GM19025 (cell line): ENCODE data around the gene TSC22D1.

ENCODE experiments used
- ATAC-seq: cut with Tn5 transposase; IDR thresholded peaks from one replicate; pipeline ENCODE4 v1.9.1; 2021; ENCODE audit warnings: mild to moderate bottlenecking, low read depth, moderate library complexity; ENCODE audit not compliant: unreplicated experiment

TSC22D1 gene

GRCh38 chr13:44508562-44509077, 67.5 kb downstream of the TSC22D1 start:
- ATAC-seq, result no peak

- no peak for ATAC-seq
Measured at GRCh38 chr13:44507639-44508038, 68.5 kb downstream of the TSC22D1 start.

DNA sequence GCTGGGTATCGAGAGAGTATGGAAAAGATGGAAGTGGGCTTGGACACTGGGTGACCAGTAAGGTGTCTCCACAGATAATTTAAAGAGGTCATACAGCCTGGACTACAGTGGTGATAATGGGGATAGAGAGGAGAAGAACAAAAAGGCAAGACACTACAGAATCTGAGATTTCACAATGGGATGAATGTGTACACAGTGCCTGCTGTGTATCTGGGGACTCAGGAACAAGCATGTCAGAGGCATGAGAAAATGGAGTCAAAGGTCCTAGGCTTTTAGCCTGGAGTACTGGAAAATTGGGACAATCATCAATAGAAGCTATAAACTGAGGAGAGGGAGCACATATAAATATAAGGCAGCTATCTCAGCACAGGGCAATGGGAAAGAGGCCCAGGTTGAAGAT, 69.4 kb downstream of the TSC22D1 start:
- no peak for ATAC-seq

DNA sequence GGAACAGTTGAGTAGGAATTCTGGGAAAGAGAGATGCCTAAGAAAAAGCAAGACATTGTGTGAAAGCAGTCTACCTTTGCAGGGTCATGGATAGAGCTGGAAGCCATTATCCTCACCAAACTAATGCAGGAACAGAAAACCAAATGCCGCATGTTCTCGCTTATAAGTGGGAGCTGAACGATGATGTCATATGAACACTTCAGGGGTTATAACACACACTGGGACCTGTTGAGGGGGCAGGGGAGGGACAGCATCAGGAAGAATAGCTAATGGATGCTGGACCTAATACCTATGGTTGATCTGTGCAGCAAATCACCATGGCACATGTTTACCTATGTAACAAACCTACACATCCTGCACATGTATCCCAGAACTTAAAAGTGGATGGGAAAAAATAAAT, 69.9 kb downstream of the TSC22D1 start:
- ATAC-seq, result no peak

DNA sequence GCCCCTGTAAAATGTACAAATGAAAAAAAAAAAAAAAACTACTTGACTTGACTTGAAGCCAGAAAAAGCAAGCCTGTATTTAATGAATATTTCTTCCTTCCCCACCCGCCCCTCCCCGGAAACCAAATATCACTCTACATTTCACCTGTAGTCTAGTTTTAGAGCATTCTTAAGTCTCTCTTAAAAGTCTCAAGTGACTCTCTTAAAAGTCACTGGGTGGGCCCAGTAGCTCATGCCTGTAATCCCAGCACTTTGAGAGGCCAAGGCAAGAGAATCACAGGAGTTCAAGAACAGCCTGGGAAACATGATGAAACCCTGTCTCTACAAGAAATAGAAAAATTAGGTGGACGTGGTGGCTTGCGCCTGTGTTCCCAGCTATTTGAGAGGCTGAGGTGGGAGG, 72.0 kb downstream of the TSC22D1 start:
- ATAC-seq, result no peak

- no peak for ATAC-seq
Measured at GRCh38 chr13:44498969-44499368, 77.2 kb downstream of the TSC22D1 start.

GRCh38 chr13:44498502-44498901, 77.6 kb downstream of the TSC22D1 start:
- ATAC-seq, result no peak

DNA sequence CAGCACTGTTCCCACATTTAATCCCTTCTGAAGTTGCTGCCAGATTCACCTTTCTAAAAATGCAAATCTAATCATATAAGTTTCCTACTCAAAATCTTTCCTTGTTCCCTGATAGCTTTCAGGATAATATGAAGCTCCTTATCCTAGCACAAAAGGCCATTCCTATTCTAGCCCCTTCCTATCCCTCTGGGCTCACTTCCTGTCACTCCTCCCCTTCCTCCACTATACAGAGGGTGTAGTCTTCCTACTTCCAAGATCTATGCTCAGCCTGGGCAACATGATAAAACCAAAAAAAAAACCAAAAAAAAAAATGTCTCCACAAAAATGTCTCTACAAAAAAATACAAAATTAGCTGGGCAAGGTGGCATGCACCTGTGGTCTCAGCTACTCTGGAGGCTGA, 78.3 kb downstream of the TSC22D1 start:
- ATAC-seq, result no peak

- ATAC-seq, result no peak
Measured at GRCh38 chr13:44493213-44493812, 82.8 kb downstream of the TSC22D1 start.

DNA sequence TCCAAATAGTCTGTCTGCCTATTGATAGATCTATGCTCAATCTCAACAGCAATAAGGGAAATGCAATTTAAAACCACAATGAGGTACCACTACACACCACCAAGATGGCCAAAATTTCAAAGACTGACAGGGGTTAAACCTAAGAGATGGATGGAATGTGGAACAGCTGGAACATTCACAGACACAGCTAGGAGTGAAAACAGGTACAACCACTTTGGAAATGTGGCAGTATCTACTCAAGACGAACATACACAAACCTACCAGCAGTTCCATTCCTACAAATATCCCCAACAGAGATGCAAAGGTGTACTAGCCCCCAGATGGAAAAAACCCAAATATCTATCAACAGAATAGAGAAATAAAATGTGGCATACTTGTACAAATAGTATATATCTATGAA, 86.4 kb downstream of the TSC22D1 start:
- no peak for ATAC-seq

- ATAC-seq, result no peak
Measured at GRCh38 chr13:44487989-44488388, 88.1 kb downstream of the TSC22D1 start.

DNA sequence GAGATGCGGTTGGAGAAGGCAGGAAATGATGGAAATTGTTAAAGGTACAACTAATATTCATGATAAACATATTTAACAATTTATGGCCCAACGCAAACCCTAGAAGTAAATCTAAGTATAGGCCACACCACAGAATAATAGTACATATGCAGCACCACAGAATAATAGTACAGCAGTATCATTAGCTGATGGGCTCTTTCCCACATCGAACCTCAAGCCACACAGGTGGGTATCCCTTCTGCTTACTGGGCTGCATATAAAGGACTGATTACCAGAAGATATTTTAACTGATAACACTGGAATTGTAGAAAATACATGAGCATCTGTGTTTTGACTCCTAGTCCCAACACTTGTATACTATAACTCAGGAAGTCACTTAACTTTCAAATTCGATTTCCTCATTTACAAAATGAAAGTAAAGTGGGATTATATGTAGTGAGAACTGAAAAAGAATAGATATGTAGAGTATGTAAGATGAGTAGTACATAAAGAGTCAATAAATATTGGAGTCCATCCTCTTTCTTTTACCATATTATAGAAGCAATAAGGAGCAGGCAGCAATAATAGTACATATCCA, 91.5 kb downstream of the TSC22D1 start:
- no peak for ATAC-seq

GRCh38 chr13:44474122-44474910, 101.8 kb downstream of the TSC22D1 start:
- ATAC-seq, result no peak

DNA sequence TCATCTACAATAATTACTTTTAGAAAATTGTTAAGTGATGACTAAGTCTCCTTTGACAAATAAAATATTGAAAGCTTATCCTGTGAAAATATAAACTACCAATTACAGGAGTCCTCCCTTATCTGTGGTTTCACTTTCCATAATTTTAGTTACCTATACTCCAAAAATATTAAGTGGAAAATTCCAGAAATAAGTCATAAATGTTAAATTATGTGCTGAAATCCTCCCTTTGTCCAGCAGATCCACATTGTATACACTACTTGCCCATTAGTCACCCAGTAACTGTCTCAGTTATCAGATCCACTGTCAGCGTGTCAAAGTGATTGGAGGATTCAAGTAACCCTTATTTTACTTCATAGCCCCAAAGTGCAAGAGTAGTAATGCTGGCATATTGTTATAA, 104.4 kb downstream of the TSC22D1 start:
- ATAC-seq, result no peak

DNA sequence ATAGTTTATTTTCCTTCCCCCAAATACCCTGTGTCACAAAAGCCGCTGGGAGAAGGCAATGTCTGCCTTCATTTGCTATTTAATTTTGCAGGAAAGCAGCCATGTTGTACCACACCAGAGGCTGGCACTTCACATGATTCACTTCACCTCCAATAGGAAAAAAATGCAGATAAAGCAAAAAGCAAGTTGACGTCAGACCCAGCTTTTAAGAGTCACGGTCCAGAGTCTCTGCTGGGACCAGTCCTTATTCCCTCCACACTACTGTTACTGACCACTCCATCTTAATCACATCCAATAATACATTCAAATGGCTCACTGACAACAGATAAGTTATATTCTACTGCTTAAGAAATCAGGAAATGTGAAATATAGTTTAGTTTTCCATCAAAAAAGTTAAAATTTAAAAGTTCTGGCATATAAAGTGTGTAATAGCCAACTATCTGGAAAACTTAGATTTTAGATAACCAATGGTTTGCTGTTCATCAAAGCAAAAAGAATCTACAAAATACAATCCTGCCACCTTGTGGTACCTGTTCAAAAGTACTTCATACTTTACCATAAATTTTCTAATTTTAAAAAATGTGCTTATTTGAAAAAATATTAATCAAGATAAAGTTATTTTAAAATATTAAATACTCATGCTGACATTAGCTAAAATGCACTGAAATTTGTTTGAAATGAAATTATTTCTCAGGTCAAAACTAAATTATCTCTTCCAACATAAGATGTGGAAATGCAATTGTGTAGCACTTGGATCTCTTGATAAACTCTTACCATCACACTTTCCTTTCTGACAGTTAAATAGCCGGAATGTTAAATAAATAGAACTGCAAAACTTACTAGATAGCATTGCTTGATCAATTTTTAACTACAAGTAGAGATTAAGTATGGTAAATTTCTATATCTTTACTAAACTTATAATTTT, 105.2 kb downstream of the TSC22D1 start:
- no peak for ATAC-seq

GRCh38 chr13:44468874-44469273, 107.3 kb downstream of the TSC22D1 start:
- no peak for ATAC-seq

DNA sequence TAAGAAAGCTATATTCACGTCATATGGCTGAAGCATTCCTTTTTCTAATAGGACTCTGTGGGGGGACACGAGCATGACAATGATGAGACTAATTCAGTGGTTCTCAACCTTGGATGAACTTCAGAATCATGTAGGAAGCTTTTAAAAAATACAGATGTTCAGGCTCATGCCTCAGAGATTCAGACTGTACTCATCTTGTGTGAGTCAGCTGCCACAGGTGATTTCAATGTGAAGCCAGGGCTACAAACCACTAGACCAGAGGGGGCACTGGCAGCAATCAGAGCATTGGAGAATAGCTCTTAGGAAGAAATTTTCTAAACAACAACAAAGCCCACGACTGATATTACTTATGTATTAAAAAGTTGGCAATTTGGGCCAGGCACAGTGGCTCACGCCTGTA, 110.8 kb downstream of the TSC22D1 start:
- no peak for ATAC-seq

GRCh38 chr13:44464471-44464870, 111.7 kb downstream of the TSC22D1 start:
- no peak for ATAC-seq

- ATAC-seq, result no peak
Measured at GRCh38 chr13:44463759-44464158, 112.4 kb downstream of the TSC22D1 start.

DNA sequence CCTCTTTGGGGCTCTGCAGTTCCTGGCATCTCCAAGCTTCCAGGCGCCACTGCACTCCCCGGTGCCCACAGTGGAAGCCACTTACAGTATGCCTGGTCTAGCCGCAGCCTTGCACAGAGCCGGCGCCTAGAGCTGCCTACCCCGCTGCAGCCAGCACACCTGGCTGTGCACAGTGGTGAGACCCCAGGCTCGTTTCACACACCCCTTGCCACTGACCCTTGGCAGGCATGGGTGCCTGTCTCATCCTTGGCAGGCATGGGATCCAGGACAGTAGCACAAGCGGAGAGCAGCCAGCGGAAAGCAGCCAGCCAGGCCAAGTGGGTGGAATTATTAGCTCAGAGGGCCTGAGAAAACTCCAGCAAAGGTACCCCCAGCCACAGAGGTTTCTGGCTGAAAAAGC, 116.5 kb downstream of the TSC22D1 start:
- ATAC-seq, result no peak
